ENCODE results near the gene DNAH17. TPM values are rescaled to one million over a fixed set of nuclear protein-coding genes. Genes with fewer than 3 reads are reported as not detected.

DNAH17 gene
- total RNA-seq, 1 experiment from 2014 or later: 0.76 TPM

DNA sequence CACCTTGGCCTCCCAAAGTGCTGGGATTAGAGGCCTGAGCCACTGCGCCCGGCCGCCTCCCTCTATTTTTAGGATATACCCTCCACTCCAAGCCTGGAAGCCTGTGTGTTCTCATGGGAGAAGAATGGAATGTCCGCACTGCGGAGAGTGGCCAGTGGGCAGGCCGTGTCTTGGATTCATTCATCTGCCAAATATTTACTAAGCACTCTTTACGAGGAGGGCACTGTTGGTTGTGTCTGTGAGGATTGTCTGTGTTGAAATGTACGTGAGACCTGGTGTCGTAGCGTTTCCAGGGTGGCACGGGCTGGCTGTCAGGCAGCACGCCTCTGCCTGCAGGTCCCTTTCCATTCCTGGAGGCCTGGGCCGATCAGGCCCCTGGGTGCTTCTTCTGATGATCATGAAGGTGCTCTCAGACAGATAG lies 179.5 kb downstream of the DNAH17 start:
- Histone ChIP-seq H3K36me3 (ENCODE audit: low read depth) (no peaks in the 10 kb centered on the region), H3F3A (ENCODE audit: insufficient read depth, low read depth) (no peaks in the 10 kb centered on the region), H3K4me1 (replicated peaks; ENCODE audit: insufficient read depth) (0 out of 2 replicates have a peak, but pooled peaks cover 1% of the 10 kb centered on the region), H3K27me3 (ENCODE audit: insufficient read depth, low read depth) (no peaks in the 10 kb centered on the region), H3K9me3 (ENCODE audit: insufficient read depth, low read depth) (no peaks in the 10 kb centered on the region), H3K27ac (no peak overlapping the region), H3K9me2 (ENCODE audit: insufficient read depth) (no peaks in the 10 kb centered on the region), H3K4me3 (no peak overlapping the region), H3K79me2 (ENCODE audit: low read depth) (peaks cover 19% of the 10 kb centered on the region), H4K20me1 (ENCODE audit: insufficient read depth) (0 out of 2 replicates have a peak, but pooled peaks cover 8% of the 10 kb centered on the region), H2AFZ (no peak overlapping the region), H3K4me2 (no peak overlapping the region)
- DNase-seq: no peak
- ChIA-PET POLR2A (ENCODE audit: unreplicated experiment) (no interaction called here), CTCF (interaction anchor here (0.6 kb wide), 1 partner anchor 24 kb away, joined by 3 read pairs; no protein-coding TSS in a partner anchor)
- TF ChIP-seq EZH2 (IDR thresholded peaks at IDR 0.05; ENCODE audit: low read depth): no peak
- TF ChIP-seq, protein P1, sequence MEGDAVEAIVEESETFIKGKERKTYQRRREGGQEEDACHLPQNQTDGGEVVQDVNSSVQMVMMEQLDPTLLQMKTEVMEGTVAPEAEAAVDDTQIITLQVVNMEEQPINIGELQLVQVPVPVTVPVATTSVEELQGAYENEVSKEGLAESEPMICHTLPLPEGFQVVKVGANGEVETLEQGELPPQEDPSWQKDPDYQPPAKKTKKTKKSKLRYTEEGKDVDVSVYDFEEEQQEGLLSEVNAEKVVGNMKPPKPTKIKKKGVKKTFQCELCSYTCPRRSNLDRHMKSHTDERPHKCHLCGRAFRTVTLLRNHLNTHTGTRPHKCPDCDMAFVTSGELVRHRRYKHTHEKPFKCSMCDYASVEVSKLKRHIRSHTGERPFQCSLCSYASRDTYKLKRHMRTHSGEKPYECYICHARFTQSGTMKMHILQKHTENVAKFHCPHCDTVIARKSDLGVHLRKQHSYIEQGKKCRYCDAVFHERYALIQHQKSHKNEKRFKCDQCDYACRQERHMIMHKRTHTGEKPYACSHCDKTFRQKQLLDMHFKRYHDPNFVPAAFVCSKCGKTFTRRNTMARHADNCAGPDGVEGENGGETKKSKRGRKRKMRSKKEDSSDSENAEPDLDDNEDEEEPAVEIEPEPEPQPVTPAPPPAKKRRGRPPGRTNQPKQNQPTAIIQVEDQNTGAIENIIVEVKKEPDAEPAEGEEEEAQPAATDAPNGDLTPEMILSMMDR (conservative IDR thresholded peaks at IDR 0.05): no peak
- intact Hi-C loops (cut with micrococcal nuclease; ENCODE audit: unreplicated experiment): no loop called here
- BruUV-seq (replicated peaks): no TSS peak

DNA sequence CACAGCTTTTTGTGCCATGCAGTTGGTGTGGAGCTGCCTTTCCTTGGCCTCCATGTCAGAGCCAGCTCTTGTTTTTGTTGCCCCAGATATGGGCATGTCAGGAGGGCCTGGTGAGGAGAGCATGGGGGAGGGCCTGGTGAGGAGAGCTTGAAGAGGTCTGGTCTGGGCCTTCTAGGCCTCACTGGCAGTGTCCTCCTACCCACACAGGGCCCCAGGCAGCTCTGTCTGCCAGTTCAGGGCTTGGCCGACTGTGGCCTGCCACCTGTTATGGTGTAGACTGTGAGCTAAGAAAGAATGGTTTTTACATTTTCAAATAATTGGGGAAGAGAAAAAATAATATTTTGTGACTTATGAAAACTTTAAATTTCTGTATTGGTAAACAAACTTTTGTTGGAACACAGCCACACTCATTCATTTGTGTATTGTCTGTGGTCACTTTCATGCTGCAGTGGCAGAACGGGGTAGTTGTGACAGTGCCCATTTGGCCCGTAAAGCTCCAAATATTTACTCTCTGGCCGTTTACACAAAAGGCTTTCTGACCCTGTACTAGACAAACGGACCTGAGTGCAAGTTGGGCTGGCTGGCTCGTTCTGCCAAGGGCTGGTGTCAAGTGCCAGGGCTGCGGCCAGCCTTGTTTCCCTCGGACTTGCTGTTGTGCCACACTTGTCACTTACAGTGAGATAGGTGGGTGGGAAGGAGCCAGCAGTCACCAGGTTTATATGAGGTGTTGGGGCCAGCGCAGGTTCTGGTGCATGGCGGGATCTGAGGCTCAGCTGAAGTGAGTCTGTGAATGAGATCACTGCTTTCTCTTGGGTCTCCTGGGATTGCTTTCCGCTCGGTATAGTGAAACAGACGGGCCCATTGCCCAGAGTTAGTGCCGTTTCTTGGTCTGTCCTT lies 180.5 kb downstream of the DNAH17 start:
- H3K4me3 ChIP-seq: no peak overlapping the region
- peaks cover 13% of the 10 kb centered on the region; the same call in 1 of the 2 replicates for H4K20me1 ChIP-seq (ENCODE audit: insufficient read depth)
- H3K36me3 ChIP-seq (ENCODE audit: low read depth): no peaks in the 10 kb centered on the region
- H3K79me2 ChIP-seq (ENCODE audit: low read depth): peaks cover 25% of the 10 kb centered on the region
- no peak overlapping the region for H3K4me2 ChIP-seq
- TF ChIP-seq, protein P1 (conservative IDR thresholded peaks at IDR 0.05): no peak
- no peak for TF ChIP-seq EZH2 (IDR thresholded peaks at IDR 0.05; ENCODE audit: low read depth)
- peaks cover 10% of the 10 kb centered on the region for H3K4me1 ChIP-seq (replicated peaks; ENCODE audit: insufficient read depth)
- no peak overlapping the region for H2AFZ ChIP-seq
- H3F3A ChIP-seq (ENCODE audit: insufficient read depth, low read depth): peaks cover 7% of the 10 kb centered on the region
- intact Hi-C loops (cut with micrococcal nuclease; ENCODE audit: unreplicated experiment): no loop called here
- ChIA-PET POLR2A (ENCODE audit: unreplicated experiment) (no interaction called here), CTCF (interaction anchor here (0.6 kb wide), 1 partner anchor 25 kb away, joined by 3 read pairs; no protein-coding TSS in a partner anchor)
- no peak for DNase-seq
- H3K9me3 ChIP-seq (ENCODE audit: insufficient read depth, low read depth): no peaks in the 10 kb centered on the region
- H3K9me2 ChIP-seq (ENCODE audit: insufficient read depth): no peaks in the 10 kb centered on the region
- no TSS peak for BruUV-seq (replicated peaks)
- no peak overlapping the region for H3K27ac ChIP-seq
- no peaks in the 10 kb centered on the region for H3K27me3 ChIP-seq (ENCODE audit: insufficient read depth, low read depth)

DNA sequence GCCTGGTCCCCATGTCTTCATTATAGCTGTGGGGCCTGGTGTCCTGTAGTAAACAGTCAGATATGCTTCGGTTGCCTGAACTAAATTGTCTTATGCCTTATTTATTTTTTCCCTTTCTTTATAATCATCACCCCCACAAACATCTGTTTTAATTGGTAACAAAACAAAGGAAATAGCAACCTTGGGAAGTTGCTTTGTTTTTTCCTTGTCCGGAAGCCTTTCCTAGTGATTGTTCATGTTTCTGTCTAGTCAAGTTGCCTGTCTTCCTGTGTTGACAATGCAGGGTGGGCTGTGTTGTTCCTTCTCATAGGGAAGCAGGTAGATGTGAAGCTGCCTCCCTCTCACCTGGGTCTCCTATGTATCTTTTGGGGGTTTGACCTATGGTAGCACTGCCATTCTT lies 182.0 kb downstream of the DNAH17 start:
- no TSS peak for BruUV-seq (replicated peaks)
- Histone ChIP-seq H4K20me1 (ENCODE audit: insufficient read depth) (peaks cover 13% of the 10 kb centered on the region; the same call in 1 of the 2 replicates), H3K4me3 (no peak overlapping the region), H3K36me3 (ENCODE audit: low read depth) (no peaks in the 10 kb centered on the region), H3F3A (ENCODE audit: insufficient read depth, low read depth) (peaks cover 16% of the 10 kb centered on the region), H3K9me2 (ENCODE audit: insufficient read depth) (no peaks in the 10 kb centered on the region), H3K27me3 (ENCODE audit: insufficient read depth, low read depth) (no peaks in the 10 kb centered on the region), H3K9me3 (ENCODE audit: insufficient read depth, low read depth) (no peaks in the 10 kb centered on the region), H3K4me1 (replicated peaks; ENCODE audit: insufficient read depth) (peaks cover 21% of the 10 kb centered on the region), H3K27ac (no peak overlapping the region), H2AFZ (no peak overlapping the region), H3K79me2 (ENCODE audit: low read depth) (peaks cover 37% of the 10 kb centered on the region), H3K4me2 (no peak overlapping the region)
- POLR2A ChIA-PET (ENCODE audit: unreplicated experiment): no interaction called here
- no peak for DNase-seq
- CTCF ChIA-PET: no interaction called here
- intact Hi-C loops (cut with micrococcal nuclease; ENCODE audit: unreplicated experiment): no loop called here
- no peak for TF ChIP-seq EZH2 (IDR thresholded peaks at IDR 0.05; ENCODE audit: low read depth)
- TF ChIP-seq, protein P1 (conservative IDR thresholded peaks at IDR 0.05): no peak
